Vagina (tissue), 2 donors: ENCODE data around the gene AZU1. TPM values are rescaled to one million over a fixed set of nuclear protein-coding genes. Genes with fewer than 3 reads are reported as not detected.

Experiments
- DNase-seq, 2 donors: peaks; one replicate each; pipeline ENCODE4 v3.0.0-alpha.2; 2017; ENCODE audit errors: extremely low spot score in 2 of 2
- H3K27ac ChIP-seq: fragments of 200-600 bp; sonication (generic); one replicate; pipeline ENCODE4 v1.5.1; 2019
- H3K27me3 ChIP-seq: fragments of 200-600 bp; sonication (generic); one replicate; pipeline ENCODE4 v1.5.1; 2019
- H3K36me3 ChIP-seq, 2 donors: fragments of 200-600 bp; sonication (generic); one replicate each; pipeline ENCODE4 v1.5.1; 2017 to 2019
- H3K4me1 ChIP-seq: fragments of 200-600 bp; sonication (generic); one replicate; pipeline ENCODE4 v1.5.1; 2019
- H3K4me3 ChIP-seq, 2 donors: fragments of 200-600 bp; sonication (generic); 1 replicate in 1 of 2; 2 replicates in 1 of 2; pipeline ENCODE4 v1.5.1; 2016 to 2019
- H3K9me3 ChIP-seq: fragments of 200-600 bp; sonication (generic); one replicate; pipeline ENCODE4 v1.5.1; 2019
- POLR2A ChIP-seq, 2 donors: fragments of 450-650 bp; IDR thresholded peaks; one replicate each; pipeline ENCODE4 v1.6.1; 2017; ENCODE audit warnings: antibody characterized with exemption in 2 of 2, mild to moderate bottlenecking in 2 of 2, moderate library complexity in 2 of 2
- POLR2AphosphoS5 ChIP-seq, 2 donors: sonication (generic); formaldehyde crosslinking; IDR thresholded peaks; one replicate each; pipeline ENCODE4 v1.9.0; 2017; ENCODE audit warnings: antibody characterized with exemption in 2 of 2, mild to moderate bottlenecking in 2 of 2, low read depth in 1 of 2; ENCODE audit not compliant: insufficient read depth in 1 of 2
- intact Hi-C: fragments of 100-400 bp; cut with DNase I; formaldehyde crosslinking; loops from one replicate; pipeline ENCODE4 v1.15.1; 2023
- total RNA-seq: library from RNA; depleted of rRNA; stranded (reverse); fragments of >200 nt; gene quantifications from one replicate; pipeline ENCODE4 v1.2.3, GENCODE V29; 2016
- TF ChIP-seq, protein P1 (sequence below), 3 experiments: fragments of 450-650 bp in 2 of 3; fragments of 200-600 bp in 1 of 3; sonication (generic) in 1 of 3; IDR thresholded peaks; one replicate each; pipeline ENCODE4 v1.5.1; 2017 to 2019; ENCODE audit warnings: antibody characterized with exemption in 3 of 3, mild to moderate bottlenecking in 2 of 3, moderate library complexity in 2 of 3

AZU1 gene
- total RNA-seq, 1 donor from 2014 or later = not detected

GRCh38 chr19:789701-790060, 38.0 kb upstream of the AZU1 start:
- TF ChIP-seq POLR2AphosphoS5 (IDR thresholded peaks at IDR 0.05; ENCODE audit: insufficient read depth in 1 of 2, low read depth in 1 of 2) = no peak
- TF ChIP-seq, protein P1, sequence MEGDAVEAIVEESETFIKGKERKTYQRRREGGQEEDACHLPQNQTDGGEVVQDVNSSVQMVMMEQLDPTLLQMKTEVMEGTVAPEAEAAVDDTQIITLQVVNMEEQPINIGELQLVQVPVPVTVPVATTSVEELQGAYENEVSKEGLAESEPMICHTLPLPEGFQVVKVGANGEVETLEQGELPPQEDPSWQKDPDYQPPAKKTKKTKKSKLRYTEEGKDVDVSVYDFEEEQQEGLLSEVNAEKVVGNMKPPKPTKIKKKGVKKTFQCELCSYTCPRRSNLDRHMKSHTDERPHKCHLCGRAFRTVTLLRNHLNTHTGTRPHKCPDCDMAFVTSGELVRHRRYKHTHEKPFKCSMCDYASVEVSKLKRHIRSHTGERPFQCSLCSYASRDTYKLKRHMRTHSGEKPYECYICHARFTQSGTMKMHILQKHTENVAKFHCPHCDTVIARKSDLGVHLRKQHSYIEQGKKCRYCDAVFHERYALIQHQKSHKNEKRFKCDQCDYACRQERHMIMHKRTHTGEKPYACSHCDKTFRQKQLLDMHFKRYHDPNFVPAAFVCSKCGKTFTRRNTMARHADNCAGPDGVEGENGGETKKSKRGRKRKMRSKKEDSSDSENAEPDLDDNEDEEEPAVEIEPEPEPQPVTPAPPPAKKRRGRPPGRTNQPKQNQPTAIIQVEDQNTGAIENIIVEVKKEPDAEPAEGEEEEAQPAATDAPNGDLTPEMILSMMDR (IDR thresholded peaks at IDR 0.05) = no peak
- no peak for TF ChIP-seq POLR2A (IDR thresholded peaks at IDR 0.05)
- Histone ChIP-seq H3K27ac (peak overlapping the region; percentile 61), H3K36me3 (no peaks in the 10 kb centered on the region), H3K4me3 (no peak overlapping the region), H3K4me1 (peaks cover 17% of the 10 kb centered on the region), H3K27me3 (no peaks in the 10 kb centered on the region), H3K9me3 (no peaks in the 10 kb centered on the region)
- intact Hi-C loops = no loop called here
- DNase-seq = no peak

DNA sequence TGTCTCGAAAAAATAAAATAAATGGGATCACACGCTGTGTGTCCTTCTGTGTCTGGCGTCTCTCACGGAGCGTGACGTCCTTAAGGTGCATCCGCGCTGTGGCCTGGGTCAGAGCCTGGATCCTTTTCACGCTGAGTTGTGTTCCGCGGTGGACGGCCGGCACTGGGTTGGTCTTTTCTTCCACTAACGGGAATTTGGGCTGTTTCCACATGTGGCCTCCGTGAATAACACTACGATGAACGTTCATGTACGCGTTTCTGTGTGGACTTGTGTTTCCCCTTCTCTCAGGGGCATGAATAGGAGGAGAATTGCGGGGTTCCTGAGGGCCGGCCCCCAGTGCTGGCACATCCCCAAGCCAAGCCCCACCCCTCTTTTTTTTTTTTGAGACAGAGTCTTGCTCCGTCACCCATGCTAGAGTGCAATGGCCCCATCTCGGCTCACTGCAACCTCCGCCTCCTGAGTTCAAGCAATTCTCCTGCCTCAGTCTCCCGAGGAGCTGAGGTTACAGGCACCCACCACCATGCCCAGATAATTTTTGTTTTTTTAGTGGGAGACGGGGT, 36.5 kb upstream of the AZU1 start:
- Histone ChIP-seq H3K36me3 (no peaks in the 10 kb centered on the region), H3K9me3 (no peaks in the 10 kb centered on the region), H3K4me3 (no peak overlapping the region), H3K4me1 (peaks cover 25% of the 10 kb centered on the region), H3K27ac (no peak overlapping the region), H3K27me3 (no peaks in the 10 kb centered on the region)
- intact Hi-C loops = no loop called here
- no peak for TF ChIP-seq POLR2A (IDR thresholded peaks at IDR 0.05)
- TF ChIP-seq, protein P1 (IDR thresholded peaks at IDR 0.05) = no peak
- TF ChIP-seq POLR2AphosphoS5 (IDR thresholded peaks at IDR 0.05; ENCODE audit: insufficient read depth in 1 of 2, low read depth in 1 of 2) = no peak
- no peak for DNase-seq

DNA sequence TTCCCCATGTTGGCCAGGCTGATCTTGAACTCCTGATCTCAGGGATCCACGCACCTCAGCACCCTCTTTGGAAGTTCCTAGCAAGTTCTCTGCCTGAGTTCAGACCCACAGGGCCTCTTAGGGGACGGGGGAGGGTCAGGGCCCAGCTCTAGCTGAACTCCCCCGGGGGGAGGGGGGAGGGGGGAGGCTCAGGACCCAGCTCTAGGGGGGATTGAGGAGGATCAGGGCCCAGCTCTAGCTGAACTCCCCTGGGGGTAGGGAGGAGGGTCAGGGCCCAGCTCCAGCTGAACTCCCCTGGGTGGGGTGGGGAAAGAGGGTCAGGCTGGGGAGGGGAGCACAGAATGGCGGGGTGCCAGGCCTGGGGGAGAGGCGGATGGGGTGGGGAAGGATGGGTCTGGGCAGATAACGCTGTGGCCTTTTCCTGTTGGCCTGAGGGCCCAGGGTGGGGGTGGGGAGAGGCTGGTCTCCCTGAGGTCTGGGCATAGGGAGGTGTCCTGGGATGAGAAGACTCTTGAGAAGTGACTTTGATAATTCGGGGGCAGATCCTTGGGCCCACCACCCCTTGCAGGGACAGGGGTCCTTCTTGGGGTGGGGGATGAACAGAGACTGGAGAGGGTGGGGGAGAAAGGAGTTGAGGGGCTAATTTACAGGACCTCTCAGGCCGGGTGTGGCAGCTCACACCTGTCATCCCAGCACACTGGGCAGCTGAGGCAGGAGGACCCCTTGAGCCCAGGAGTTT, 35.9 kb upstream of the AZU1 start:
- DNase-seq = no peak
- H3K9me3 ChIP-seq = no peaks in the 10 kb centered on the region
- H3K4me1 ChIP-seq = peaks cover 30% of the 10 kb centered on the region
- H3K4me3 ChIP-seq = no peak overlapping the region
- intact Hi-C loops = no loop called here
- H3K27me3 ChIP-seq = no peaks in the 10 kb centered on the region
- H3K27ac ChIP-seq = no peak overlapping the region
- no peaks in the 10 kb centered on the region for H3K36me3 ChIP-seq
- TF ChIP-seq POLR2A (IDR thresholded peaks at IDR 0.05) = no peak
- TF ChIP-seq, protein P1 (IDR thresholded peaks at IDR 0.05) = no peak
- TF ChIP-seq POLR2AphosphoS5 (IDR thresholded peaks at IDR 0.05; ENCODE audit: insufficient read depth in 1 of 2, low read depth in 1 of 2) = no peak

- Histone ChIP-seq H3K27ac (no peak overlapping the region), H3K27me3 (no peaks in the 10 kb centered on the region), H3K4me3 (no peak overlapping the region), H3K36me3 (no peaks in the 10 kb centered on the region), H3K4me1 (peaks cover 30% of the 10 kb centered on the region), H3K9me3 (no peaks in the 10 kb centered on the region)
- no peak for DNase-seq
- intact Hi-C loops = no loop called here
- TF ChIP-seq POLR2A (IDR thresholded peaks at IDR 0.05) (no peak), POLR2AphosphoS5 (IDR thresholded peaks at IDR 0.05; ENCODE audit: insufficient read depth in 1 of 2, low read depth in 1 of 2) (no peak)
Observed at GRCh38 chr19:792306-792885, 35.2 kb upstream of the AZU1 start.

GRCh38 chr19:793806-794205, 33.8 kb upstream of the AZU1 start:
- H3K36me3 ChIP-seq = no peaks in the 10 kb centered on the region
- no peak for DNase-seq
- TF ChIP-seq, protein P1 (IDR thresholded peaks at IDR 0.05) = no peak
- TF ChIP-seq POLR2AphosphoS5 (IDR thresholded peaks at IDR 0.05; ENCODE audit: insufficient read depth in 1 of 2, low read depth in 1 of 2) = no peak
- no peak for TF ChIP-seq POLR2A (IDR thresholded peaks at IDR 0.05)
- intact Hi-C loops = no loop called here
- no peak overlapping the region for H3K27ac ChIP-seq
- no peaks in the 10 kb centered on the region for H3K9me3 ChIP-seq
- H3K4me3 ChIP-seq = no peak overlapping the region
- peaks cover 31% of the 10 kb centered on the region for H3K4me1 ChIP-seq
- no peaks in the 10 kb centered on the region for H3K27me3 ChIP-seq
